Hematopoietic multipotent progenitor cell treated with erythropoietin and hydrocortisone succinate and interleukin-3 and kit ligand, for 4 days (in vitro differentiated cells): ENCODE data around the gene ABHD15.

Experiments
- DNase-seq: peaks from one replicate; pipeline ENCODE4 v3.0.0-alpha.2; 2015

Gene ABHD15

GRCh38 chr17:29582254-29582765, 15.5 kb upstream of the ABHD15 start:
- no peak for DNase-seq

DNA sequence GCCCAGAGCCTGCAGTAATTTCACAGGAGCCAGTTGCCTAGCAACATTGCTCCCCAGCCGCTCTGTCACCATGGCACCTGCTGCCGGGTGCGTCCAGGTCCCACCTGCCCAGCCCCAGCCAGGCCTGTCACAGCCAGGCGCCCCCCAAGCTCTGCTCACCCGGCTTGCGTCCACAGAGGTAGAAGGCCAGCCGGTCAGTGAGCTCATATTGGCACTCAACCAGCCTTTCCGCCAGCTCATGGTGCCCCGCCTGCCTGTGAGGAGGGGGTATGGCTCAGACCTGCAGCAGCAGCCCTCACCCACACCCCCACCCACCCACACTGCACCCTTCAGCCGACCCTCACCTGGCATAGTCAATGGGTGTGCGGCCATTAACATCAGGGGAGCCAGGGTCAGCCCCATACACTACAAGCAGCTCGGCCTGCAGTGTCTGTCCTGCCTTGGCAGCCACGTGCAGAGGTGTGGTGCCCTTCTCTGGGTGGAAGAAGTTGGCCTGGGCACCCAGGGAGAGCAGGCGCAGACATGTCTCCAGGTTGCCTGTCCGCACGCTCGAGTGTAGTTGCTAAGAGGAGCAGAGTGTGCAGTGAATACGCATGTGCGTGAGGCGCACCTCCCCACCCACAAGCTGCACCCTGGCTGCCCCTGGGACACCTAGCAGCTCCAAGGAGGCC, 14.9 kb upstream of the ABHD15 start:
- no peak for DNase-seq

GRCh38 chr17:29579866-29580771, 13.3 kb upstream of the ABHD15 start:
- peak; percentile 95 for DNase-seq

GRCh38 chr17:29578626-29579485, 12.0 kb upstream of the ABHD15 start:
- DNase-seq, result no peak

GRCh38 chr17:29577385-29578211, 10.8 kb upstream of the ABHD15 start:
- DNase-seq, result no peak

DNA sequence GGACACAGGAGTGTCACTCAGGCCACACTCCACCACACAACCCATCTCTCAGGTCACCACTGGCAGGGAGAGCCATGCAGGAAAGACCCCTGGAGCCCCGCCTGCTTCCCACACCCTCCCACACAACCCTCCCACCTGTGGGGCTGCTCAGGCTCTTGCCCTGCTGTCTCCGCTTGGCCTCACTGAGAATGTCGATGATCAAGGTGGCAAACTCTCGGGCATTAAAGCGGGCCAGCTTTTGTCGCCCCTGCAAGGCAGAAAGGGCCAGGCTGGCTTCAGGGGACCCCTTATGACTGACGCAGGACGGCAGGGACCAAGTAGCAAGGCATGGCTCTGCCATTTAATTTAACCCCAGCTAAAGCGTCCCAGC, 10.1 kb upstream of the ABHD15 start:
- DNase-seq, result no peak

GRCh38 chr17:29576214-29577000, 9.6 kb upstream of the ABHD15 start:
- DNase-seq, result no peak

DNA sequence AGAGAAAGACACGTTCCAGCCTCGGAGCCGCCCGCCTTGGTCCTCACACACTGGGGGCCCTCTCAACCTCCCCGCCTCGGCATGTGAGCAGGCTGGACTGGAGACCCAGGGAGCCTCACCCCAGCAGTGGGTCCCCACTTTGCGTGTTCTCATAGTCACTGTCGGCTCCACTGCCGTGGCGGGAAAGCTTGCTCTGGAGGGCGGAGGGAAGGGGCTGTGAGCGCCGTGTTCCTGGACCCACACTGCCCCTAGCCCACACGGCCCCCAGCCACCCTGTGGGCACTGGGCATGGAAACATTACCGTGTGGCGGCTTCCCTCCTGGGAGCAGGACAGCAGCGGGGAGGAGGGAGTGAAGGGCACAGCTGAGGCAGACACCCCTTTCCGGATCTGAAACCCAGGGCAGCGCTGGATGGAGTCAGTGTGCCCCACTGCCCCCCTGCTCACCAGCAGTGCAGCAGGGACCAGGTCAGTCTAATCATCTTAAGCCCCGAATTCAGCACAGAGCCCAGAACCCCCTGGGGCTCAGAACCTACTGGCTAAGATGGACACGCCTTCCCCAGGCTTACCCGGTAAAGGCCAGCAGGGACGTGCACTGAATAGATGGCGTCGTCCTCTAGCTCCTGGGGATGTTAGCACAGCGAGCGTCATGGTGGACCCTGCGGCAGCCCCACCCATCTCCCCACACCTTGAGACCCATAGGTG, 8.8 kb upstream of the ABHD15 start:
- no peak for DNase-seq

- DNase-seq, result no peak
These were observed 8.1 kb upstream of the ABHD15 start for GRCh38 chr17:29574732-29575510.

GRCh38 chr17:29573871-29574731, 7.3 kb upstream of the ABHD15 start:
- DNase-seq, result no peak

- no peak for DNase-seq
These were observed 6.7 kb upstream of the ABHD15 start for GRCh38 chr17:29573558-29573869.

GRCh38 chr17:29572691-29573557, 6.1 kb upstream of the ABHD15 start:
- peak; percentile 79 for DNase-seq

GRCh38 chr17:29571883-29572681, 5.2 kb upstream of the ABHD15 start:
- peak; percentile 26 for DNase-seq

DNA sequence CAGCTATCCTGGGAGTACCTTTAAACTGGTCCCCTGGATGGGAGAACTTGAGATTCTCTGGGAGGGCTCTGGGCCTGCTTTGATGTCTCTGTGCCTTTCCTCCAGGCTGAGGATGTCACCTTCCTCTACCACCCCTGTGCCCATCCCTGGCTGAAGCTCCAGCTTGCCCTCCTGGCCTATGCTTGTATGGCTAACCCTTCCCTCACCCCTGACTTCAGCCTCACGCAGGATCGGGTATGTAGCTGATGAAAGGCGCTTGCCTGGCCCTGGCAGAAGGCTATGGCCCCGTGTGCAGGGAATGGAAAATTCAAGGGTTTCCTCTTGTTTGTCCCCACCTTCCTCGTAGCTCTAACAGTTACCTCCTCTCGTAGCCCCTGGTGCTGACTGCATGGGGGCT, 4.6 kb upstream of the ABHD15 start:
- DNase-seq, result no peak

- DNase-seq, result no peak
These were observed 3.7 kb upstream of the ABHD15 start for GRCh38 chr17:29570521-29570920.

DNA sequence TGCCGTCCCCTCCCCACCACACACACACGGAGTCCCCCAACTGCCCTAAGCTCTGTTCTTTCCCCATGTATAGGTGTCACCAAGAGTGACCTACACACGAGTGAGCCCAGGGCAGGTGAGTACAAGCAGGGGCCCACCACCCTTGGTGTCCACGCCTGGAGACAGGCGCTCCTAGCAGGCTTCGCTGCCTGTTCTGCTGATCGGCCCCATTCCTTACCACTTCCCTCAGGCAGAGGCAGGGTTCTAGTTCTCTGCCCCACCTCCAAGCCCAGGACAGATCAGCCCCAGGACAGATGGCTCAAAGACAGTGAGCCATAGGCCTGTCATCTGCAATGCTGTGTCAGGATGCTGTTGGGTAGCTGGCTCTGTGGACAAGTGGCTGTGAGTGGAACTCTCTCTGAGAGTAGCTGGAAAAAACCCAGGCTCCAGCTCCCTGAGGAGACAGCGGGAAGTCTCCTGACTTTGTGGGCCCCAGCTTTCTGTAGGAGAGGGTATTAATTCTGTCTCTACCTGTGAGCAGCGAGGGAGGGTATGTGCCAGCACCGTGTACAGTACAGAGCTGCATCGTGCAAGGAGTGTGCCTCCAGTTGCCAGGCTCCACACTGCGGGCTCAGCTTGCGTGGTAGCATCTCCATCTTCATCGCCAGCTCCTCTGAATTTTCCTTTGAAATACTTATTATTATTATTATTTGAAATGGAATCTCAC, 2.6 kb upstream of the ABHD15 start:
- no peak for DNase-seq
